Brain microvascular endothelial cell (primary cell): Measurements from ENCODE around the gene PFKL.

ENCODE experiments used
- DNase-seq: peaks from one replicate; pipeline ENCODE4 v3.0.0-alpha.2; 2020
- H3K27ac ChIP-seq: fragments of 250-450 bp; sonication (Bioruptor Pico); 2 replicates; pipeline ENCODE4 v1.5.1; 2020; ENCODE audit warnings: mild to moderate bottlenecking, moderate library complexity
- H3K27me3 ChIP-seq: fragments of 250-450 bp; sonication (Bioruptor Pico); replicated peaks from 2 replicates; pipeline ENCODE4 v1.5.1; 2020; ENCODE audit warnings: mild to moderate bottlenecking
- H3K36me3 ChIP-seq: fragments of 250-450 bp; sonication (Bioruptor Pico); replicated peaks from 2 replicates; pipeline ENCODE4 v1.5.1; 2020; ENCODE audit warnings: mild to moderate bottlenecking
- H3K4me3 ChIP-seq: 2 replicates; pipeline ENCODE4 v1.5.1; 2011; ENCODE audit warnings: low read depth, mild to moderate bottlenecking, control low read depth, low read length, moderate library complexity
- CTCF ChIP-seq: IDR thresholded peaks from 2 replicates; pipeline ENCODE4 v1.5.1; 2011; ENCODE audit warnings: low read depth, mild to moderate bottlenecking, moderate library complexity, low read length, control low read depth, inconsistent platforms; ENCODE audit errors: missing control alignments
- in situ Hi-C: cut with HindIII; loops from 2 replicates; pipeline ENCODE4 v1.10.0; 2017; ENCODE audit warnings: low sequenced_read_pairs, low pct_ligation_motif_present

PFKL gene

DNA sequence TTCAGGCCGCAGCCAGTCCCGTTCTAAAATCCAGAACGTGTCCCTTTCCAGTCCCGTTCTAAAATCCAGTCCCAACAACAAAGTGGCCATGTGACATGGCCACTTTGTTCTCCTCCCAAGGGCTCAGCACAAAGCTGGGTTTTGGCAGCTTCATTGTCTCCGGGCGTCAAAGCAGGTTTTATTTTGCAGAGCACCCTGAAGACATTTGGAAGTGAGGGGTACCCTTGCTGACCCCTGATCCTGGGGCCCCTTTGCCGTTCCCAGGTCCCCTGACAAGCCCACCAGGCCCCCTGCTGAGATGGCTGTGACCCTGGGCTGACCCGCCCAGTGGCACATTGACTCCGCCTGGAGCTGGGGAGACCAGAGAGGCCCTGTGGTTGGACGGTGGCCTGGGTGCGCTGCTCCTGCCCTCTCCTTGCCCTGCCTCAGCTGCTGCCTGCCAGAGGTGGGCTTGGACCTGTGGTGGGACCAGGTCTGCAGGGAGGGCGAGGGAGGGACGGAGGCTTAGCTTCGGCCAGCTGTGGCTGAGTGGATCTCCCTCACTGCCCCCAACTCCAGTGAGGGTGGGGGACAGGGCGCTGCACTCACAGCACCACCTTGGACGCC, 4.3 kb downstream of the PFKL start:
- Histone ChIP-seq H3K4me3 (no peak overlapping the region), H3K27me3 (no peaks in the 10 kb centered on the region), H3K36me3 (peaks cover 3% of the 10 kb centered on the region), H3K27ac (no peak overlapping the region)
- TF ChIP-seq CTCF: no peak
- in situ Hi-C loops: no loop called here
- DNase-seq: no peak

DNA sequence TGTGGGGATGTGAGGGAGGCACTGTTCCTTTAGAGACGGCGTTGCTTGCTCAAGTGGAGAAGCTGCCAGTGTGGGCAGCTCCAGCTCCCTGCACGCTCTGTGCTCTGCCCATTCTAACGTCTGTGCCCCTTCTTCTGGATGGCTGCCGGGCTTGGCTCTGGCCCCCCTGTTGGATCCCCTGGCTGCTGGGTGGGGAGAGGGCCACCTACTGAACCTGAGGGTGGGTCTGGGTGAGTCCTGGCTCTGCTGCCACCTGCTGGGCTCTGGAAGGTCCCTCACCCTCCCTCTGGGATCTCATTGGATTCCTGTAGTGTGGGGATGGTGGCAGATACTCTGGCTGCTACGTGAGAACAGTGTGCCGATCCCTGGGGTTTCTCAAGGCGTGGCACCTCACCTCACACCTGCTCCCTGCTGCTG, 5.0 kb downstream of the PFKL start:
- in situ Hi-C loops: no loop called here
- H3K27ac ChIP-seq: no peak overlapping the region

GRCh38 chr21:44305691-44306090, 5.8 kb downstream of the PFKL start:
- peaks cover 6% of the 10 kb centered on the region for H3K36me3 ChIP-seq

More for the DNA sequence above, 5.0 kb downstream of the PFKL start:
- Histone ChIP-seq H3K27me3 (no peaks in the 10 kb centered on the region), H3K36me3 (peaks cover 3% of the 10 kb centered on the region), H3K4me3 (no peak overlapping the region)
- DNase-seq: peak; percentile 9
- TF ChIP-seq CTCF: peak; percentile 87

DNA sequence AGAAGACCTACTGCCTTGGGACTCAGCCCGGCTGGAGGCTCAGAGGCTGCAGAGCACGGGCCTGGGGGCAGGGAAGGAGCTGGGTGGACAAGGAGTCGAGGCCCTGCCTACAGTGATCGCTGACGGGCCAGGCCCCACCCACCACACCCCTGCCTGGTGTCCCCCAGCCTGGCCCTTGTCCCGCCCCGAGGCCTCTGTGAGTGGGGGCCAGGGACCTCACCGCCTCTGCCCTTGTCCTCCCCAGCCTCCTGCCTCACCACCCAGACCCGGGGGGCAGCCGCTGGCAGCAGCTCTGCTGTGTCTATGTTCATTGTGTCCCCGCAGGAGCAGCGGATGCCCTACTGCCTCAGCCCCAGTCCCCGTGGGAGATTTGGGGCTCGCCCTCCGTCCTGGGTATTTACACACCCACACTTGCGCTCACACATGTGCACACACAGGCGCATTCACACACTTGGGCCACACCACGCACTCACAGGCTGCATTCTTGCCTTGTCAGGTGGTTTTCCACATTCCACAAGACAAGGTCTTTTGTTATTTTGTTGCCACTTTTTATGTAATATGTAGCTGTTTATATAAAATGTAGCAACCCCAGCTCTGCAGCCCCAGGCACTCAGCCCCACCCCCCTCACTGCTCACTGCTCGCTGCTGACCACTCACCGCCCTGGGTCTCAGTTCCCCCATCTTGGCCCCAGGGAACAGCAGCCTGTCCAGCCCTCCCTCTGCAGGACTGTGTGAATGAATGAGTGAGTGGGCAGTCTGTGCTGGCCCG, 7.3 kb downstream of the PFKL start:
- in situ Hi-C loops: no loop called here
- Histone ChIP-seq H3K27me3 (no peaks in the 10 kb centered on the region), H3K27ac (no peak overlapping the region), H3K4me3 (no peak overlapping the region), H3K36me3 (peaks cover 19% of the 10 kb centered on the region)
- no peak for DNase-seq
- TF ChIP-seq CTCF: no peak

More at GRCh38 chr21:44305691-44306090, 5.8 kb downstream of the PFKL start:
- no peak for DNase-seq
- H3K27ac ChIP-seq: no peak overlapping the region
- no peak overlapping the region for H3K4me3 ChIP-seq
- no peaks in the 10 kb centered on the region for H3K27me3 ChIP-seq
- TF ChIP-seq CTCF: no peak
- in situ Hi-C loops: no loop called here

GRCh38 chr21:44310628-44311507, 11.0 kb downstream of the PFKL start:
- H3K4me3 ChIP-seq: no peak overlapping the region
- H3K36me3 ChIP-seq: peaks cover 30% of the 10 kb centered on the region
- no peak for DNase-seq
- in situ Hi-C loops: no loop called here
- H3K27ac ChIP-seq: no peak overlapping the region
- peak; percentile 24 for TF ChIP-seq CTCF
- no peaks in the 10 kb centered on the region for H3K27me3 ChIP-seq
